CD4-positive, alpha-beta T cell treated with Interleukin-2 at 100 ng/mL for 4 hours (primary cell): ENCODE measurements around the gene EPG5.
"Not testable (repeated sequence)": the region's sequence is repeated elsewhere in the genome, so short reads cannot be mapped to it uniquely, and the experiment has no call there.

ENCODE experiments used
- DNase-seq: peaks from one replicate; pipeline ENCODE4 v3.0.0-alpha.2; 2020; ENCODE audit warnings: low spot score

EPG5 gene

GRCh38 chr18:45865466-45865865 lies 101.7 kb downstream of the EPG5 start:
- DNase-seq, result no peak

DNA sequence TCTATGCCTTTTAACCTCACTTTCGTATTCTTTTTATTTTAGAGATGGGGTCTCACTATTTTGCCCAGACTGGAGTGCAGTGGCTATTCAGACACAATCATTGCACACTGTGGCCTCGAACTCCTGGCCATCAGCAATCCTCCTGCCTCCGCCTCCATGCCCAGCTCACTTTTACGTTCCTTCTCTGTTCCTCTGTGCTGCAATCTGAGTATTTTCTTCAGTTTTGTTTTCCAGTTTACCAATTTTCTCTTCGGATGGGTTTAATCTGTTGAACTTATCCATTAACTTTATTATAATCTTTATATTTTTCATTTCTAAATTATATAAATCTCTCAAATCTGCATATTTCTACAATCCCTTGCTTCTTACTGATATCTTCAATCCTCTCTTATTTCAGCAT lies 103.0 kb downstream of the EPG5 start:
- DNase-seq, result no peak

DNA sequence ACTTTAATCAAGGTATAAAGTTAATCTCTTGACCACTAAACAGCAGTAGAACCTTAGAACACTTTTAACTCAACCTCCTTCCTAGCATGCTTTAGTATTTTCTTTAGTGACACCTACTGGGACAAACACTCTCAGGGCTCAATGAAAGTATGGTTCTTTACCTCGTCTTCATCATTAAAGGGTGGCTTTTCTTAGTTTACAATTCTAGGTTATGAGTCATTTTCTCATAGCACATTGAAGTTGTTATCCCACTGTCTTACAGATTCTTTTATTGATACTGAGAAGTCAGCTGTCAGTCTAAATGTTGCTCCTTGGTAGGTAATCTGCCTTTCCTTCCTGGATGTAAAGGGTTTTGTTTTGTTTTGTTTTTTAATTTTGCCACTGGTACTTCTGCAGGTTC lies 103.7 kb downstream of the EPG5 start:
- no peak for DNase-seq

GRCh38 chr18:45861926-45862325 lies 105.2 kb downstream of the EPG5 start:
- DNase-seq, result no peak

DNA sequence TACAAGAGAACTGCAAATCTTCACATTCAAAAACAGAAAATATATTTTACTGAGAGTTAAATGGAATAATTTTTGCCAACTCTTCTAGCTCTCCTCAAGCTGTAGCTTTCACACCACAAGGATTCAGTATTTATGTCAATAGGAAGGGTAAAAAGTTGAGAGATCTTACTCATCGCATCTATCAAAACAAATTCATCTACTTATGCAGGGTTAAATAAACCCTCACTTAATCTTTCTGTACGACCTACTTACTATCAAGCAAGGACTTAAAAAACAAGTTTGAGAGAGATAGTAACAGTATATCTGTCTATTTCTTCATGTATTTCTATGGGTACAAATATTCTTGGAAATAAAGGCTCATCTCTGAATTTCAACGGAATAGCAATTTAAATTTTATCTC lies 106.2 kb downstream of the EPG5 start:
- DNase-seq, result no peak

GRCh38 chr18:45860492-45860891 lies 106.6 kb downstream of the EPG5 start:
- no peak for DNase-seq

- DNase-seq, result no peak
Measured at GRCh38 chr18:45859334-45859733, 107.8 kb downstream of the EPG5 start.

DNA sequence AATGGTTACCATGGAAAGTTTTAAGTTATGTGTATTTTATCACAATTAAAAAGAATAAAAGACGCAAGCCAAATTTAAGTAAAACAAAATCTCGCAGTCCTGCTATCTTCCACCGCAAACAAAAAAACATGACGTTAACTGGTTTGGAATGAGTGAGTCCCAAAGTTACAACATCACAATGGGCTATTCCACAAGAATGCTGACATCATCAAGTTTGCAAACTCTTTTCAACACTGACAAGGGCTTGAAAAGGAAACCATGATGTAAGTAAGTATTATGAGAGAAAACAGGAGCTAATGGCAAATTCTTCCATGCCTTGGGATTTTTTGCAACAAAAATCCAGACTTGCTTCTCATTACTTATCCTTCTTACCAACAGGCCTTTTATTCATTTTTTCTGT lies 110.6 kb downstream of the EPG5 start:
- DNase-seq, result no peak

GRCh38 chr18:45854036-45854586 lies 113.0 kb downstream of the EPG5 start:
- no peak for DNase-seq

DNA sequence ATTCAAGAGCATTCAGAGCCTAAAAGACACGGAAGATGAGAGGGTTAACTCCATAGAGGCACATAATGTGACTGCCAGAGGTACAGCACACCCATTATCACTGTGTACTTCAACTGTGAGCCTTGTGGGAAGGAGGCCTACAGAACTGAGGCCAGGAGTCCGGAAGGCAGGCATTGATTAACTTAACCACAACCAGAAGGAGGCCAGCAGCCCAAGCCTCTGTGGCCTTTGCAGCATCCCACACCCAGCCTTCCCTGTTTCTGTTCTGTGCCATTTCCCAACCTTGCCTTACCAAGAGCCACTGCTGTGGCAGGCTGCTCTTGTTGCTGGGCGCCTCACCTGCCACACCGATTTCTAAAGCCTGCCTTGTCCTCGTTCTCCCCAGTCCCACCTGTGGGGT lies 114.5 kb downstream of the EPG5 start:
- DNase-seq, result no peak

- DNase-seq, result no peak
Measured at GRCh38 chr18:45851161-45851925, 115.8 kb downstream of the EPG5 start.

GRCh38 chr18:45850021-45850420 lies 117.1 kb downstream of the EPG5 start:
- DNase-seq, result no peak

- DNase-seq, result no peak
Measured at GRCh38 chr18:45849529-45849928, 117.6 kb downstream of the EPG5 start.

DNA sequence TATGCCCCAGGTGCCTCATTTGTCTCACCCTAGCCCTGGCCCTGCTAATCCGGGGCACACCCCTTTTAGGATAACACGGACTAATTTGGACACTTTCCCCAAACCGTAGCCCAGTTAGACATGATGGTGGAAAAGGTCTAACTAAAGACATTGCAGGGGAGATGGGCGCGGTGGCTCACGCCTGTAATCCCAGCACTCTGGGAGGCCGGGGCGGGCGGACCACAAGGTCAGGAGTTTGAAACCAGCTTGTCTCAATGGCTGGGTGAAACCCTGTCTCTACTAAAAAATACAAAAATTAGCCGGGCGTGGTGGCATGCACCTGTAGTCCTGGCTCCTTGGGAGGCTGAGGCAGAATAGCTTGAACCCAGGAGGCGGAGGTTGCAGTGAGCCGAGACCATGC lies 118.5 kb downstream of the EPG5 start:
- DNase-seq, result not testable (repeated sequence)

DNA sequence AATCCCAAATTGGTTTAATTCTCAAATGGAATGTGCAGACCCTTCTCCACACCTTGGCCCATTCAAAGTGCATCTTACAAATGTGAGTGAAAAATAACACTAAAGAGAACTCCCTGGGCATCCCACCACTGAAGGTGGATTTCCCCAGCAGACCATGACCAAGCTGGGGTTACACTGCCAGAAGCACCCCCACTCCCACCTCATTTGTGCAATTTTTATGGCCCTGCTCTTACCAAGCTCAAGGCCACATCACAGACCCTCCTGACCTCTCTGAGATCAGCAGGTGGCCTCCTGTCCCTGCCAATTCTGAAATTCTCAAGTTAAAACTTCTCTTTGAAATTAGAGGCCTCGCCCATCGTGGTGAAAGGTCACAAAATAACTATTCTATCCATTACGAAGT lies 120.0 kb downstream of the EPG5 start:
- DNase-seq, result no peak

- no peak for DNase-seq
Measured at GRCh38 chr18:45845410-45845809, 121.7 kb downstream of the EPG5 start.

DNA sequence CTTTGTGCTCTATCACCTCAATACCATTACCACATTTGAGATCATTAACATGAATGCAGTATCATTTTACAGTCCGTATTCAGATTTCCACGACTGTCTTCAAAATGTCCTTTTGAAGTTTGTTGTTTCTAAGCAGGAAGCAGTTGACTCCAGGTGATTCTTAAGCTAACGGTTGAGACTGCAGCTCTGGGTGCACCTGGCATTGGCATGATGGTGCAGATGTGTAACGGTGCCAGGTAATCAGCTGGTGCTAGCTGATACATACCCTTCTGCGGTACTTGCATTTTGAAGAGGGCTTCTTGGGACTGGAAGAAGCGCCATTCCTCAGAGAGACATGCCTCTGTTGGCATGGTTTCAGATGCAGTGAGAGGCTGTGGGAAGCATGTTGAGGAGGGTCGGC lies 122.2 kb downstream of the EPG5 start:
- no peak for DNase-seq

DNA sequence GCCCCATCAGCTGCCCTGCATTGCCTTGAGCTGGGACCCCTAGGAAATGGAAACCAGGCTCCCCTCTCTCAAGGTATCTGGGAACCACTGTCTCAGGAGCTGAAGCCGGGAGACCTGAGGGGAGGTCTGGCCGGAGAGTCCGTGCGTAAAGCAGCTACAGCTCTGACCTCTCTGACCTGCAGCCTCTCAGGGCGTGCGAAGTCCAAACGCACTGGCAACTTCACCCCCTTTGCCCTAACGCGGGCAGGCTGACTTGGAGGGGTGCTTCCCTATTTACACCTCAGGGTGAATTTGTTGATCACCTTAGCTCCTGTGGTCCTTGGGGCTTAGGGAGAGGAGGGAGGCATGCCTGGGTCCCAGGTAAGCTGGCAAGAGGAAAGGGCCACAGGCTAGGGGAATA lies 124.1 kb downstream of the EPG5 start:
- no peak for DNase-seq

DNA sequence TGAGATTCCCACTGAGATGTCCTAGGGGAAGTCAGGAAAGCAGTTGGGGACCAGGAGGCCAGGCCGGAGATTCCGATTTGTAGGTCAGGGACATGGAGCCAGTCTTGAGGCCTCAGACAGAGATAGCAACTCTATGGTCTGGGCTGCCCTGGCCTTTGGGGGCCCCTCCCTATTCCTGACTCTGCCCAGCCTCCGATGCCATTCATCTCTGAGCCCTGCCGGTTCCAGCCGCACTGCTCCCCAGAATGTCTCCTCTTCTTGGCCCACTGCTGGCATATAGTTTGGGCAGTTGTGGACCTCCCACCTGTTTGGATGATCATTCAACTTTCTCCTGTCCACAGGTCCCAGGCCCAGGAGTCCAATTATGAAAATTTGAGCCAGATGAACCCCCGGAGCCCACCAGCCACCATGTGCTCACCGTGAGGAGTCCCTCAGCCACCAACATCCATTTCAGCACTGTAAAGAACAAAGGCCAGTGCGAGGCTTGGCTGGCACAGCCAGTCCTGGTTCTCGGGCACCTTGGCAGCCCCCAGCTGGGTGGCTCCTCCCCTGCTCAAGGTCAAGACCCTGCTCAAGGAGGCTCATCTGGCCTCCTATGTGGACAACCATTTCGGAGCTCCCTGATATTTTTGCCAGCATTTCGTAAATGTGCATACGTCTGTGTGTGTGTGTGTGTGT lies 125.2 kb downstream of the EPG5 start:
- no peak for DNase-seq

- DNase-seq, result no peak
Measured at GRCh38 chr18:45841060-45841764, 125.9 kb downstream of the EPG5 start.

DNA sequence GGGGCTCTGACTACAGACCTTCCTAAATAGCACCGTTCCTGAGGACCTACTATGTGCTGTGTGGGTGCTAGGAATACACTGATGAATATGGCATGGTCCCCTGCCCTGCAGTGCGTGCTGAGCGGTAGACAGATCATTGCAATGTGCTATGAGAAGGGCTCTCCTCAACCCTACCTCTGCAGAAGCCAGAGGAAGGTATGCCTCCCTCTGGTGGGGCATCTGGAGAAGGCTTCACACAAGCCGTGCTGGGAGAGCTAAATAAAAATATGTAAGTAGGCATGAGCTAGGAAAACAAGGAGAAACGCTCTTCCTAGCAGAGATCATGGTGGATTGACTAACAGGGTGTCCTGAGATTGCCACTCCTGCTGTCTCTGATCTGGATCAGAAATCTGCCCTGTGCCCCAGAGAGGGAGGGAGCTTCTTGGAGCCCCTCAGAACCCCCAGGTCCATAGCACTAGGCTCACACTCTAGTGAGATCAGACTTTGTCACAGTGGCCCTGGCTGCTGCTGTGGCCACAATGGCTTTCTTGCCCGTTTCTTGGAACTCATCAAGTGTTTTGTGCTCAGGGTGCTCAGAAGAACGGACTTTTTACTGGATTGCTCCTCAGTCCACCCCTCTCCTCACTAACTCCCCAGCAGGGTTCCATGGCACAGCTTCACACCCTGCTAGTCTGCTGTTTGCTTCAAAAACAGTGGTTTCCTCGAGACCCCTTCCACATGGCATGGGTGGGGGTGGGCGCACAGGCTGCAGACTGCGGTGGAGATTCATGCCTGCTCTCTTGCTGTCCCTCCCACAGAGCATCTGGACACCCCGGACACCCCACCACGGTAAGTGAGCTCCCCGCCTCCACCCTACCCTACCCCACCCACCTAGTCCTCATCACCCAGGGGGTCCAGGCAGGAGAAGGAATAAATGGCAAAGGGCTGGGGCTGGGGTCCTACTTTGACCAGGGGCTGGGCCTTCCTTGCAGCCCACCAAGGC lies 127.4 kb downstream of the EPG5 start:
- DNase-seq, result peak; percentile 29
